Smooth muscle cell (in vitro differentiated cells): ENCODE results near the gene SLC45A3. TPM values are rescaled to one million over a fixed set of nuclear protein-coding genes. Genes with fewer than 3 reads are reported as not detected.

Experiments
- DNase-seq: peaks from one replicate; lab custom pipeline; 2025; ENCODE audit not compliant: unreplicated experiment; lab: John Stamatoyannopoulos, UW
- H2AFZ ChIP-seq: fragments of 200-600 bp; sonication (generic); 2 replicates; pipeline ENCODE4 v1.6.0; 2016; ENCODE audit warnings: antibody characterized with exemption, low read depth, mild to moderate bottlenecking
- H3F3A ChIP-seq: fragments of 200-600 bp; sonication (generic); 2 replicates; pipeline ENCODE4 v1.6.0; 2017; ENCODE audit warnings: antibody characterized with exemption, low read depth
- H3K27ac ChIP-seq: fragments of 200-600 bp; sonication (generic); 2 replicates; pipeline ENCODE4 v1.5.1; 2016; ENCODE audit warnings: low read depth, mild to moderate bottlenecking
- H3K27me3 ChIP-seq: fragments of 200-600 bp; sonication (generic); 2 replicates; pipeline ENCODE4 v1.6.1; 2016; ENCODE audit warnings: low read depth, mild to moderate bottlenecking
- H3K36me3 ChIP-seq: fragments of 200-600 bp; sonication (generic); 2 replicates; pipeline ENCODE4 v1.5.1; 2016; ENCODE audit warnings: low read depth
- H3K4me1 ChIP-seq: fragments of 200-600 bp; sonication (generic); 2 replicates; pipeline ENCODE4 v1.5.1; 2016; ENCODE audit warnings: low read depth
- H3K4me2 ChIP-seq: fragments of 200-600 bp; sonication (generic); 2 replicates; pipeline ENCODE4 v1.6.0; 2016; ENCODE audit warnings: mild to moderate bottlenecking
- H3K4me3 ChIP-seq: fragments of 200-600 bp; sonication (generic); 2 replicates; pipeline ENCODE4 v1.5.1; 2016; ENCODE audit warnings: mild to moderate bottlenecking
- H3K79me2 ChIP-seq: fragments of 200-600 bp; sonication (generic); 2 replicates; pipeline ENCODE4 v1.6.0; 2016; ENCODE audit warnings: low read depth, mild to moderate bottlenecking
- H3K9ac ChIP-seq: fragments of 200-600 bp; sonication (generic); 2 replicates; pipeline ENCODE4 v1.6.0; 2016; ENCODE audit warnings: low read depth
- H3K9me3 ChIP-seq: fragments of 200-600 bp; sonication (generic); replicated peaks from 2 replicates; pipeline ENCODE4 v1.5.1; 2016; ENCODE audit warnings: low read depth
- H4K20me1 ChIP-seq: fragments of 200-600 bp; sonication (generic); 2 replicates; pipeline ENCODE4 v1.6.0; 2016; ENCODE audit warnings: low read depth
- CTCF ChIP-seq: fragments of 200-600 bp; sonication (generic); IDR thresholded peaks from 2 replicates; pipeline ENCODE4 v1.5.1; 2017; ENCODE audit warnings: borderline replicate concordance, mild to moderate bottlenecking, antibody characterized with exemption; ENCODE audit not compliant: insufficient read depth, poor library complexity, severe bottlenecking
- WGBS: methylation state at CpG from one replicate; pipeline ENCODE4 v1.1.7; 2016; ENCODE audit warnings: low lambda C conversion rate; 5-methylcytosine and 5-hydroxymethylcytosine counted together
- polyA plus RNA-seq: library from polyadenylated mRNA; unstranded; fragments of >200 nt; fragmentation: Nextera tagmentation; extraction: Ambion mirVana; gene quantifications from 2 replicates; pipeline ENCODE4 v1.2.1, GENCODE V29; 2016
- total RNA-seq: library from RNA; depleted of rRNA; stranded (reverse); fragments of >200 nt; gene quantifications from 2 replicates; pipeline ENCODE4 v1.2.3, GENCODE V29; 2014

Gene SLC45A3
- total and polyA plus RNA-seq, 2 experiments from 2014 or later, result 3.1 to 4.9 TPM

GRCh38 chr1:205670611-205671430 is 9.5 kb downstream of the SLC45A3 start:
- H4K20me1 ChIP-seq, result peaks cover 55% of the 10 kb centered on the region
- H3K36me3 ChIP-seq, result no peaks in the 10 kb centered on the region
- H3K9me3 ChIP-seq, result no peaks in the 10 kb centered on the region
- H3K4me1 ChIP-seq, result peaks cover 38% of the 10 kb centered on the region
- TF ChIP-seq CTCF, result no peak
- H3K79me2 ChIP-seq, result peaks cover 12% of the 10 kb centered on the region
- H3K27me3 ChIP-seq, result no peaks in the 10 kb centered on the region
- WGBS, result 52% methylated on average over 11 of the region's 13 CpGs
- H2AFZ ChIP-seq, result no peak overlapping the region
- H3F3A ChIP-seq, result no peaks in the 10 kb centered on the region
- no peak overlapping the region for H3K4me2 ChIP-seq
- no peak for DNase-seq
- no peak overlapping the region for H3K27ac ChIP-seq
- H3K9ac ChIP-seq, result no peak overlapping the region
- H3K4me3 ChIP-seq, result no peak overlapping the region

- Histone ChIP-seq H3K9me3 (no peaks in the 10 kb centered on the region), H4K20me1 (peaks cover 55% of the 10 kb centered on the region), H3K4me2 (no peak overlapping the region), H3K79me2 (peaks cover 7% of the 10 kb centered on the region), H3K27ac (no peak overlapping the region), H3K9ac (no peak overlapping the region), H3K4me1 (peaks cover 38% of the 10 kb centered on the region), H2AFZ (no peak overlapping the region), H3F3A (no peaks in the 10 kb centered on the region), H3K27me3 (no peaks in the 10 kb centered on the region), H3K4me3 (no peak overlapping the region), H3K36me3 (no peaks in the 10 kb centered on the region)
- DNase-seq, result no peak
- TF ChIP-seq CTCF, result no peak
- 60% methylated on average over 5 of the region's 5 CpGs for WGBS
Observed at GRCh38 chr1:205670150-205670446, 10.2 kb downstream of the SLC45A3 start.

GRCh38 chr1:205669341-205670149 is 10.8 kb downstream of the SLC45A3 start:
- WGBS, result 51% methylated on average over 18 of the region's 20 CpGs
- H3K79me2 ChIP-seq, result peaks cover 5% of the 10 kb centered on the region
- H3K9me3 ChIP-seq, result no peaks in the 10 kb centered on the region
- H3K27ac ChIP-seq, result no peak overlapping the region
- TF ChIP-seq CTCF, result no peak
- H3K4me3 ChIP-seq, result no peak overlapping the region
- H4K20me1 ChIP-seq, result peaks cover 57% of the 10 kb centered on the region
- no peak overlapping the region for H3K9ac ChIP-seq
- H3K27me3 ChIP-seq, result no peaks in the 10 kb centered on the region
- H3K36me3 ChIP-seq, result no peaks in the 10 kb centered on the region
- no peak for DNase-seq
- H3K4me2 ChIP-seq, result peak overlapping the region; percentile 3
- H3K4me1 ChIP-seq, result peaks cover 38% of the 10 kb centered on the region
- H3F3A ChIP-seq, result no peaks in the 10 kb centered on the region
- no peak overlapping the region for H2AFZ ChIP-seq
